DMS53 (cell line): ENCODE data around the gene SSTR4.
A peak's percentile ranks its signal among the peaks of the same experiment; 100 is the strongest.

Source experiments
- DNase-seq: peaks from one replicate; lab custom pipeline; 2025; lab: John Stamatoyannopoulos, UW

SSTR4 gene

GRCh38 chr20:23043376-23043775 is 8.3 kb downstream of the SSTR4 start:
- DNase-seq: no peak

GRCh38 chr20:23046431-23046830 is 11.3 kb downstream of the SSTR4 start:
- DNase-seq: no peak

GRCh38 chr20:23047001-23047737 is 12.1 kb downstream of the SSTR4 start:
- DNase-seq: no peak

GRCh38 chr20:23047738-23048214 is 12.7 kb downstream of the SSTR4 start:
- peak; percentile 31 for DNase-seq

- peak; percentile 75 for DNase-seq
Measured at GRCh38 chr20:23048283-23049200, 13.4 kb downstream of the SSTR4 start.

GRCh38 chr20:23049201-23050075 is 14.3 kb downstream of the SSTR4 start, which contains the start of gene THBD:
THBD (minus strand) TSS chr20:23049672; CDS start chr20:23049504, 168 bp downstream.
- DNase-seq: peak; percentile 55

GRCh38 chr20:23050076-23050838 is 15.1 kb downstream of the SSTR4 start:
- peak; percentile 42 for DNase-seq

GRCh38 chr20:23050847-23051627 is 15.9 kb downstream of the SSTR4 start:
- DNase-seq: peak; percentile 33

GRCh38 chr20:23052904-23053303 is 17.8 kb downstream of the SSTR4 start:
- no peak for DNase-seq

- no peak for DNase-seq
Measured at GRCh38 chr20:23058240-23058639, 23.1 kb downstream of the SSTR4 start.

- no peak for DNase-seq
Measured at GRCh38 chr20:23059001-23059400, 23.9 kb downstream of the SSTR4 start.

- no peak for DNase-seq
Measured at GRCh38 chr20:23059846-23060245, 24.7 kb downstream of the SSTR4 start.

- DNase-seq: no peak
Measured at GRCh38 chr20:23060629-23061028, 25.5 kb downstream of the SSTR4 start.

- no peak for DNase-seq
Measured at GRCh38 chr20:23061262-23061661, 26.1 kb downstream of the SSTR4 start.

- peak; percentile 18 for DNase-seq
Measured at GRCh38 chr20:23061734-23062561, 26.8 kb downstream of the SSTR4 start.

GRCh38 chr20:23062632-23063031 is 27.5 kb downstream of the SSTR4 start:
- DNase-seq: no peak

- DNase-seq: no peak
Measured at GRCh38 chr20:23063168-23063567, 28.1 kb downstream of the SSTR4 start.

- no peak for DNase-seq
Measured at GRCh38 chr20:23063581-23063980, 28.5 kb downstream of the SSTR4 start.
